HCT116 (cell line): ENCODE results near the gene MFN2. TPM values are rescaled to one million over a fixed set of nuclear protein-coding genes. Genes with fewer than 3 reads are reported as not detected.

Experiments
- ATAC-seq: fragments of 200-7000 bp; cut with Tn5 transposase; 2 replicates; pipeline ENCODE4 v1.9.1; 2020; ENCODE audit warnings: mild to moderate bottlenecking, moderate library complexity
- BruUV-seq: library from RNA; stranded (reverse); fragments of 400-500 nt; replicated peaks from 2 replicates; lab custom pipeline; 2021; lab: Mats Ljungman, UMichigan
- CTCF ChIA-PET: fragments of 300-600 bp; sonication (Branson Sonifier 250); formaldehyde crosslinking; loops from one replicate; lab custom pipeline; 2021; ENCODE audit warnings: antibody characterized with exemption; lab: Charles Lee
- POLR2A ChIA-PET: fragments of 300-600, 350-600 bp; sonication (Branson Sonifier 250); formaldehyde crosslinking; loops from one replicate; lab custom pipeline; 2021; ENCODE audit warnings: antibody characterized with exemption; lab: Charles Lee
- RAD21 ChIA-PET, 2 experiments: fragments of 300-600 bp; sonication (Branson Sonifier 250); formaldehyde crosslinking; loops; one replicate each; lab custom pipeline; 2023; ENCODE audit warnings: low total read pairs in 2 of 2; ENCODE audit not compliant: uncharacterized antibody in 2 of 2, unreplicated experiment in 2 of 2, low non-redundant PET in 1 of 2; lab: Charles Lee
- DNase-seq: peaks from one replicate; pipeline ENCODE4 v3.0.0-alpha.2; 2010; ENCODE audit warnings: low read depth, low spot score
- H2AFZ ChIP-seq: fragments of 200-600 bp; shearing (Covaris generic), sonication (generic); 2 replicates; pipeline ENCODE4 v1.6.1; 2017; ENCODE audit warnings: low read depth, mixed run types, mixed read lengths, antibody characterized with exemption, low read length; ENCODE audit not compliant: poor library complexity, severe bottlenecking
- H3K27ac ChIP-seq: 2 replicates; pipeline ENCODE4 v1.5.1; 2012; ENCODE audit warnings: low read depth, low read length
- H3K27me3 ChIP-seq: fragments of 200-600 bp; sonication (generic); 2 replicates; pipeline ENCODE4 v1.6.1; 2016; ENCODE audit warnings: mixed run types, low read length, mixed read lengths; ENCODE audit not compliant: insufficient read depth
- H3K36me3 ChIP-seq, 2 experiments: fragments of 200-500 bp in 1 of 2; fragments of 200-600 bp in 1 of 2; sonication (Bioruptor generic) in 1 of 2; sonication (generic) in 1 of 2; 2 replicates each; pipeline versions ENCODE4 v1.5.1 to v1.6.1; 2014 to 2016; ENCODE audit warnings: low read length in 2 of 2, inconsistent platforms in 1 of 2, mixed read lengths in 1 of 2, mixed run types in 1 of 2; ENCODE audit not compliant: insufficient read depth in 2 of 2, control insufficient read depth in 1 of 2
- H3K4me1 ChIP-seq, 2 experiments: fragments of 200-600 bp in 1 of 2; sonication (generic) in 1 of 2; 2 replicates each; pipeline versions ENCODE4 v1.5.1 to v1.6.1; 2012 to 2017; ENCODE audit warnings: low read length in 2 of 2, inconsistent platforms in 1 of 2, mild to moderate bottlenecking in 1 of 2, mixed read lengths in 1 of 2, mixed run types in 1 of 2, moderate library complexity in 1 of 2; ENCODE audit not compliant: insufficient read depth in 2 of 2, control insufficient read depth in 1 of 2
- H3K4me2 ChIP-seq: fragments of 200-600 bp; sonication (generic); 2 replicates; pipeline ENCODE4 v1.6.1; 2017; ENCODE audit warnings: mixed run types, low read length, mixed read lengths
- H3K4me3 ChIP-seq, 2 experiments: fragments of 200-600 bp in 1 of 2; sonication (generic) in 1 of 2; replicated peaks in 1 of 2; 2 replicates each; pipeline ENCODE4 v1.5.1; 2011 to 2016; ENCODE audit warnings: low read length in 2 of 2, control low read depth in 1 of 2, low read depth in 1 of 2, mild to moderate bottlenecking in 1 of 2, mixed read lengths in 1 of 2, mixed run types in 1 of 2
- H3K79me2 ChIP-seq: fragments of 200-600 bp; sonication (generic); 2 replicates; pipeline ENCODE4 v1.6.1; 2017; ENCODE audit warnings: mild to moderate bottlenecking, mixed run types, low read length, moderate library complexity, mixed read lengths; ENCODE audit not compliant: insufficient read depth
- H3K9ac ChIP-seq: fragments of 200-600 bp; sonication (generic); 2 replicates; pipeline ENCODE4 v1.6.1; 2016; ENCODE audit warnings: low read length, mixed read lengths
- H3K9me2 ChIP-seq: fragments of 200-600 bp; sonication (generic), shearing (Covaris generic); 2 replicates; pipeline ENCODE4 v1.6.1; 2017; ENCODE audit warnings: mixed run types, mild to moderate bottlenecking, moderate library complexity; ENCODE audit not compliant: insufficient read depth
- H3K9me3 ChIP-seq, 2 experiments: fragments of 200-500 bp in 1 of 2; fragments of 200-600 bp in 1 of 2; sonication (Bioruptor generic) in 1 of 2; sonication (generic) in 1 of 2; 2 replicates each; pipeline ENCODE4 v1.6.1; 2014 to 2017; ENCODE audit warnings: low read length in 2 of 2, mixed read lengths in 2 of 2, inconsistent platforms in 1 of 2, low read depth in 1 of 2, mild to moderate bottlenecking in 1 of 2, mixed run types in 1 of 2, moderate library complexity in 1 of 2; ENCODE audit not compliant: control insufficient read depth in 1 of 2, insufficient read depth in 1 of 2
- H4K20me1 ChIP-seq: fragments of 200-600 bp; sonication (generic), shearing (Covaris generic); 2 replicates; pipeline ENCODE4 v1.6.1; 2017; ENCODE audit warnings: mixed run types, mild to moderate bottlenecking, moderate library complexity; ENCODE audit not compliant: insufficient read depth
- ATF3 ChIP-seq: IDR thresholded peaks from 2 replicates; pipeline ENCODE4 v1.6.1; 2012
- EZH2 ChIP-seq: fragments of 200-600 bp; sonication (generic); IDR thresholded peaks from 2 replicates; pipeline ENCODE4 v1.6.1; 2017; ENCODE audit warnings: antibody characterized with exemption, mixed run types
- FOSL1 ChIP-seq: IDR thresholded peaks from 2 replicates; pipeline ENCODE4 v1.6.1; 2012; ENCODE audit warnings: low read depth
- SP1 ChIP-seq: IDR thresholded peaks from 2 replicates; pipeline ENCODE4 v1.6.1; 2012; ENCODE audit warnings: low read depth
- intact Hi-C: fragments of 100-400 bp; cut with micrococcal nuclease; formaldehyde crosslinking; loops from 2 replicates; pipeline ENCODE4 v1.10.0; 2022
- total RNA-seq: library from RNA; stranded (reverse); gene quantifications from one replicate; pipeline ENCODE4 v1.2.1, GENCODE V29; 2021; ENCODE audit not compliant: unreplicated experiment
- TF ChIP-seq, protein P1 (sequence below), 3 experiments: fragments of 200-600 bp in 1 of 3; sonication (generic) in 1 of 3; IDR thresholded peaks in 2 of 3; conservative IDR thresholded peaks in 1 of 3; 2 replicates each; pipeline ENCODE4 v1.5.1; 2012 to 2017; ENCODE audit warnings: low read depth in 2 of 3, low read length in 2 of 3, antibody characterized with exemption in 1 of 3, borderline replicate concordance in 1 of 3, control low read depth in 1 of 3, mild to moderate bottlenecking in 1 of 3, mixed read lengths in 1 of 3, mixed run types in 1 of 3, moderate library complexity in 1 of 3; ENCODE audit not compliant: insufficient read depth in 1 of 3
- TF ChIP-seq, protein P2 (sequence below): IDR thresholded peaks from 2 replicates; pipeline ENCODE4 v1.6.1; 2011; ENCODE audit warnings: mild to moderate bottlenecking, low read length, moderate library complexity; ENCODE audit not compliant: insufficient replicate concordance; ENCODE audit errors: extremely low read depth

The MFN2 gene
- total RNA-seq, 1 experiment from 2014 or later = 83.0 TPM

GRCh38 chr1:11960276-11960675, 20.0 kb upstream of the MFN2 start:
- DNase-seq (no peak), ATAC-seq (no peak)
- Histone ChIP-seq H3K36me3 (peaks cover 39 to 54% of the 10 kb centered on the region in 2 experiments; a peak in 3 of 4 replicates), H3K4me2 (no peak overlapping the region), H3K4me1 (no peaks in the 10 kb centered on the region), H3K9me2 (no peaks in the 10 kb centered on the region), H3K9ac (no peak overlapping the region), H3K27ac (no peak overlapping the region), H2AFZ (no peak overlapping the region), H3K79me2 (no peaks in the 10 kb centered on the region), H3K9me3 (no peaks in the 10 kb centered on the region), H3K4me3 (no peak overlapping the region), H3K27me3 (no peaks in the 10 kb centered on the region), H4K20me1 (no peaks in the 10 kb centered on the region)
- RAD21 ChIA-PET = no interaction called here
- no peak for TF ChIP-seq ATF3
- TF ChIP-seq, protein P1, sequence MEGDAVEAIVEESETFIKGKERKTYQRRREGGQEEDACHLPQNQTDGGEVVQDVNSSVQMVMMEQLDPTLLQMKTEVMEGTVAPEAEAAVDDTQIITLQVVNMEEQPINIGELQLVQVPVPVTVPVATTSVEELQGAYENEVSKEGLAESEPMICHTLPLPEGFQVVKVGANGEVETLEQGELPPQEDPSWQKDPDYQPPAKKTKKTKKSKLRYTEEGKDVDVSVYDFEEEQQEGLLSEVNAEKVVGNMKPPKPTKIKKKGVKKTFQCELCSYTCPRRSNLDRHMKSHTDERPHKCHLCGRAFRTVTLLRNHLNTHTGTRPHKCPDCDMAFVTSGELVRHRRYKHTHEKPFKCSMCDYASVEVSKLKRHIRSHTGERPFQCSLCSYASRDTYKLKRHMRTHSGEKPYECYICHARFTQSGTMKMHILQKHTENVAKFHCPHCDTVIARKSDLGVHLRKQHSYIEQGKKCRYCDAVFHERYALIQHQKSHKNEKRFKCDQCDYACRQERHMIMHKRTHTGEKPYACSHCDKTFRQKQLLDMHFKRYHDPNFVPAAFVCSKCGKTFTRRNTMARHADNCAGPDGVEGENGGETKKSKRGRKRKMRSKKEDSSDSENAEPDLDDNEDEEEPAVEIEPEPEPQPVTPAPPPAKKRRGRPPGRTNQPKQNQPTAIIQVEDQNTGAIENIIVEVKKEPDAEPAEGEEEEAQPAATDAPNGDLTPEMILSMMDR (IDR thresholded peaks at IDR 0.05 in 2 of 3, conservative IDR thresholded peaks at IDR 0.05 in 1 of 3; ENCODE audit: borderline replicate concordance in 1 of 3, insufficient read depth in 1 of 3, low read depth in 2 of 3, low read length in 2 of 3) = no peak
- no peak for TF ChIP-seq SP1
- no peak for TF ChIP-seq EZH2
- TF ChIP-seq, protein P2, sequence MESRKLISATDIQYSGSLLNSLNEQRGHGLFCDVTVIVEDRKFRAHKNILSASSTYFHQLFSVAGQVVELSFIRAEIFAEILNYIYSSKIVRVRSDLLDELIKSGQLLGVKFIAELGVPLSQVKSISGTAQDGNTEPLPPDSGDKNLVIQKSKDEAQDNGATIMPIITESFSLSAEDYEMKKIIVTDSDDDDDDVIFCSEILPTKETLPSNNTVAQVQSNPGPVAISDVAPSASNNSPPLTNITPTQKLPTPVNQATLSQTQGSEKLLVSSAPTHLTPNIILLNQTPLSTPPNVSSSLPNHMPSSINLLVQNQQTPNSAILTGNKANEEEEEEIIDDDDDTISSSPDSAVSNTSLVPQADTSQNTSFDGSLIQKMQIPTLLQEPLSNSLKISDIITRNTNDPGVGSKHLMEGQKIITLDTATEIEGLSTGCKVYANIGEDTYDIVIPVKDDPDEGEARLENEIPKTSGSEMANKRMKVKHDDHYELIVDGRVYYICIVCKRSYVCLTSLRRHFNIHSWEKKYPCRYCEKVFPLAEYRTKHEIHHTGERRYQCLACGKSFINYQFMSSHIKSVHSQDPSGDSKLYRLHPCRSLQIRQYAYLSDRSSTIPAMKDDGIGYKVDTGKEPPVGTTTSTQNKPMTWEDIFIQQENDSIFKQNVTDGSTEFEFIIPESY = no peak
- TF ChIP-seq FOSL1 = no peak
- CTCF ChIA-PET = no interaction called here
- POLR2A ChIA-PET = no interaction called here
- no TSS peak for BruUV-seq
- intact Hi-C loops = no loop called here
